CD4-positive, alpha-beta T cell treated with Interferon alpha-2 for 1 hour (primary cell): ENCODE data around the gene ZNF219.
"Not testable (repeated sequence)": the region's sequence is repeated elsewhere in the genome, so short reads cannot be mapped to it uniquely, and the experiment has no call there.

Experiments
- DNase-seq, 2 donors: peaks; one replicate each; pipeline ENCODE4 v3.0.0-alpha.2; 2020 to 2022

The ZNF219 gene

DNA sequence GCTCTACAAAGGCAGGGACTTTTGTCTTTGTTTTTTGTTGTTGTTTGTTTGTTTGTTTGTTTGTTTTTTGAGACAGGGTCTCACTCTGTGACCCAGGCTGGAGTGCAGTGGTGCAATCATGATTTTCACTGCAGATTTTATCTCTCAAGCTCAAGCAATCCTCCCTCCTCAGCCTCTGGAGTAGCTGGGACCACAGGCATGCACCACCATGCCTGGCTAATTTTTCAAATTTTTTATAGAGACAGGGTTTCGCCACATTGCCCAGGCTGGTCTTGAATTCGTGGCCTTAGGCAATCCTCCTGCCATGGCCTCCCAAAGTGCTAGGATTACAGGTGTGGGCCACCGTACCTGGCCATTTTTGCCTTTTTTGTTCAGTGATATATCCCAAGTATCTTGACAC is 57.5 kb downstream of the ZNF219 start:
- not testable (repeated sequence) for DNase-seq

DNA sequence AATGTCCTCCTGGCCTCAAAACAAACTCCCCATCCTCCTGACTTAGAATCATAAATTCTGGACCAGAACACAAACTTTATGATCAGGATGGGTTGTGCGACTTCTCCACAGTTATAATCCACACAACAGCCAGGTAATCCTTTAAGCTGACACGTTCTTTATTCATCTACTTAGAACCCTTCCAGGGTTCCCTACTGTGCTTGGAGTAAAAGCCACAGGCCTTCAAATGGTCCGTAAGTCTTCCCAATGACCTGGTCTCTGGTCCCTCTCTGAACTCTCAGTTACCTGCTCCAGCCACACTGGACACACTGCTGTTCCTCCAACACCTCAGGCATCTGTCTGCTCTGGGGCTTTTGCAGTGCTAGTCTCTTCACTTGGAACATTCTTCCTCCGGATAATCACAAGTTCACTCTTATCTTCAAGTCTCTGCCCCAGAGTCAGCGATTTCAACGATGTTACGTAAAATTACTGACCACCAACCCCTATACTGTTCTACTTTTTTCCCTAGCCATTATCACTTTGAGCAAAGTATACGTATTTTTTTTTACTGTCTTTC is 58.0 kb downstream of the ZNF219 start:
- no peak for DNase-seq
